AG04450 (cell line): ENCODE data around the gene LMLN. TPM values are rescaled to one million over a fixed set of nuclear protein-coding genes. Genes with fewer than 3 reads are reported as not detected.

Source experiments
- CTCF ChIA-PET: fragments of 300-600, 350-600 bp; formaldehyde crosslinking; extraction: SDS; loops from one replicate; lab custom pipeline; 2022; ENCODE audit warnings: antibody characterized with exemption, inconsistent platforms; lab: Charles Lee
- POLR2A ChIA-PET: fragments of 350-600 bp; formaldehyde crosslinking; extraction: SDS; loops from one replicate; lab custom pipeline; 2021; ENCODE audit warnings: antibody characterized with exemption, inconsistent platforms; lab: Yijun Ruan, JAX
- DNase-seq: peaks from one replicate; pipeline ENCODE4 v3.0.0-alpha.2; 2011; ENCODE audit warnings: low read depth, low spot score
- H3K27ac ChIP-seq: one replicate; pipeline ENCODE4 v1.5.1; 2012; ENCODE audit warnings: low read depth, low read length, control low read depth
- H3K27me3 ChIP-seq: one replicate; pipeline ENCODE4 v1.6.0; 2012; ENCODE audit warnings: low read length; ENCODE audit not compliant: control insufficient read depth, insufficient read depth
- H3K4me3 ChIP-seq: 2 replicates; pipeline ENCODE4 v1.5.1; 2011; ENCODE audit warnings: mild to moderate bottlenecking, low read depth, low read length, control low read depth
- H3K9me3 ChIP-seq: 2 replicates; pipeline ENCODE4 v1.5.1; 2012; ENCODE audit warnings: low read length; ENCODE audit not compliant: control insufficient read depth, insufficient read depth
- polyA plus RNA-seq: library from polyadenylated mRNA; depleted of rRNA; stranded (reverse); fragments of >200 nt; gene quantifications from 2 replicates; pipeline ENCODE4 v1.2.3, GENCODE V29; 2011
- TF ChIP-seq, protein P1 (sequence below): IDR thresholded peaks from 2 replicates; pipeline ENCODE4 v1.5.1; 2011; ENCODE audit warnings: low read depth, low read length, control low read depth, inconsistent platforms

Gene LMLN
- polyA plus RNA-seq, 1 experiment = 6.4 TPM

DNA sequence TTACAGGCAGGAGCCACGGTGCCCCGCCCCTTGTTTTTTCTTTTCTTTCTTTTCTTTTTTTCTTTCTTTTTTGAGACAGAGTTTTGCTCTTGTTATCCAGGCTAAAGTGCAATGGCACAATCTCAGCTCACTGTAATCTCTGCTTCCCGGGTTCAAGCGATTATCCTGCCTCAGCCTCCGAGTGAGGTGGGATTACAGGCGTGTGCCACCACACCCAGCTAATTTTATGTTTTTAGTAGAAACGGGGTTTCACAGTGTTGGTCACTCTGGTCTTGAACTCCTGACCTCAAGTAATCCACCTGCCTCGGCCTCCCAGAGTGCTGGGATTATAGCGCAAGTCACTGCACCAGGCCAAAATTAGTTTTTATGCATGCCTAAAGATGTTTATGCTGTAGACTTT is 7.6 kb upstream of the LMLN start:
- H3K27me3 ChIP-seq = no peaks in the 10 kb centered on the region
- no peak for DNase-seq
- no peak overlapping the region for H3K4me3 ChIP-seq
- peak overlapping the region; percentile 21 for H3K27ac ChIP-seq
- TF ChIP-seq, protein P1, sequence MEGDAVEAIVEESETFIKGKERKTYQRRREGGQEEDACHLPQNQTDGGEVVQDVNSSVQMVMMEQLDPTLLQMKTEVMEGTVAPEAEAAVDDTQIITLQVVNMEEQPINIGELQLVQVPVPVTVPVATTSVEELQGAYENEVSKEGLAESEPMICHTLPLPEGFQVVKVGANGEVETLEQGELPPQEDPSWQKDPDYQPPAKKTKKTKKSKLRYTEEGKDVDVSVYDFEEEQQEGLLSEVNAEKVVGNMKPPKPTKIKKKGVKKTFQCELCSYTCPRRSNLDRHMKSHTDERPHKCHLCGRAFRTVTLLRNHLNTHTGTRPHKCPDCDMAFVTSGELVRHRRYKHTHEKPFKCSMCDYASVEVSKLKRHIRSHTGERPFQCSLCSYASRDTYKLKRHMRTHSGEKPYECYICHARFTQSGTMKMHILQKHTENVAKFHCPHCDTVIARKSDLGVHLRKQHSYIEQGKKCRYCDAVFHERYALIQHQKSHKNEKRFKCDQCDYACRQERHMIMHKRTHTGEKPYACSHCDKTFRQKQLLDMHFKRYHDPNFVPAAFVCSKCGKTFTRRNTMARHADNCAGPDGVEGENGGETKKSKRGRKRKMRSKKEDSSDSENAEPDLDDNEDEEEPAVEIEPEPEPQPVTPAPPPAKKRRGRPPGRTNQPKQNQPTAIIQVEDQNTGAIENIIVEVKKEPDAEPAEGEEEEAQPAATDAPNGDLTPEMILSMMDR = no peak
- ChIA-PET CTCF (interaction anchor here (1.3 to 1.4 kb wide), 2 partner anchors 9 to 47 kb away, joined by 4 to 6 read pairs; no protein-coding TSS in a partner anchor), POLR2A (no interaction called here)
- H3K9me3 ChIP-seq = no peaks in the 10 kb centered on the region

DNA sequence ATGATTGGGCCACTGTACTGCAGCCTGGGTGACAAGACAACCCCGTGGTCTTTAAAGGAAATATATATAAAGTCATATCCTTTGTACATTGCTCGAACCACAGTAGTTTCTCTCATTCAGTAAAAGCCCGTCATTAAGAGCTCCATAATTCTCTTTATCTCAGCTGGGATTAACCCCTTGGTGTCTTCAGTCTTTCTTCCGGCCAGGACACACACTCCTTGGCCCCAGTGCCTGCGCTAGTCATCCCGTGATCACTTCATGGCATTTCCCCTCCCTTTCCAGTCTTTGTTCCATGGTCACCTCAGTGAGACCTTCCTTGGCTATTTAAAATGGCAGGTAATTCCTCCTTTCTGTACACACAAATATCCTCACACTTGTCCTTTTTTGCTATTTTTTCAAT is 6.7 kb upstream of the LMLN start:
- TF ChIP-seq, protein P1 = no peak
- Histone ChIP-seq H3K4me3 (peak overlapping the region; percentile 1; the same call in 1 of the 2 replicates), H3K27ac (no peak overlapping the region), H3K9me3 (no peaks in the 10 kb centered on the region), H3K27me3 (no peaks in the 10 kb centered on the region)
- ChIA-PET POLR2A (no interaction called here), CTCF (no interaction called here)
- no peak for DNase-seq

DNA sequence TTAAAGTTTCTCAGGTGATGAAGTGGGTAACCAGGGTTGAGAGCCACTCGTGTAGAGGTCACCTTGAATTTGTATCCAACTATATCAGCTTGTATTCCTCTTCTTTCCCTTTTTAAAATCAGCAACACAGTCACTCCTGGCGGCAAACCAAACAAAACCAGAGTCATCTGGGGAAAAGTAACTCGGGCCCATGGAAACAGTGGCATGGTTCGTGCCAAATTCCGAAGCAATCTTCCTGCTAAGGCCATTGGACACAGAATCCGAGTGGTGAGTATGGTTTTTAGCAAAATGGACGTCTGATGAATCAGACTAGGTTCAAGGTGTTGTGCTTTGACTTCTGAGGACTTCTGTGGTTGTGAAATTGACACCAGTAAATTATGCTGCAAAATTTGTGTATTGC is 6.1 kb upstream of the LMLN start:
- no peak for DNase-seq
- Histone ChIP-seq H3K9me3 (no peaks in the 10 kb centered on the region), H3K4me3 (no peak overlapping the region), H3K27ac (no peak overlapping the region), H3K27me3 (no peaks in the 10 kb centered on the region)
- ChIA-PET CTCF (no interaction called here), POLR2A (no interaction called here)
- TF ChIP-seq, protein P1 = no peak

DNA sequence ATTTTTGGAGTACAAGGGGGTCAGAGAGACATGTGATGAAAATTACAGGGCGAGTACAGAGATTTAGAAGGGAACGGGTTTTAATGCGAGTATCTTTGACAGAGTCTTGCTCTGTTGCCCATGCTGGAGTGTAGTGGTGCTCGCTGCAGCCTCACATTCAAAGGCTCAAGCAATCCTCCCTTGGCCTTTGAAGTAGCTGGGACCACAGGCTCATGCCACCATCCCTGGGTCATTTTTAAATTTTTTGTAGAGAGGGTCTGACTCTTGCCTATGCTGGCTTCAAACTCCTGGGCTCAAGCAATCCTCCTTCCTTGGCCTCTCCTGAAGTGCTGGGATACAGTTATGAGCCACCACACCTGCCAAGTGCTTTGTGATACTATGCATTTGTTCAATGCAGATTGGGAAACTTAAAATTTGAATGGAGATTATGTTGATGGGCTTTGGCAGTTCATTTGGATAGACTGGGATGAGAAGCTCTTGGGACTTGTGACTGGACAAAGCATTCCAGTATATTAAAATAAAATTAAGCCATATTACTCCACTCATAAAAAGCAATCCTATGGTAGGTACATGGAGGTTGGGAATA is 4.0 kb upstream of the LMLN start:
- no peak overlapping the region for H3K27ac ChIP-seq
- TF ChIP-seq, protein P1 = no peak
- H3K4me3 ChIP-seq = no peak overlapping the region
- H3K27me3 ChIP-seq = no peaks in the 10 kb centered on the region
- H3K9me3 ChIP-seq = no peaks in the 10 kb centered on the region
- ChIA-PET CTCF (no interaction called here), POLR2A (no interaction called here)
- no peak for DNase-seq

DNA sequence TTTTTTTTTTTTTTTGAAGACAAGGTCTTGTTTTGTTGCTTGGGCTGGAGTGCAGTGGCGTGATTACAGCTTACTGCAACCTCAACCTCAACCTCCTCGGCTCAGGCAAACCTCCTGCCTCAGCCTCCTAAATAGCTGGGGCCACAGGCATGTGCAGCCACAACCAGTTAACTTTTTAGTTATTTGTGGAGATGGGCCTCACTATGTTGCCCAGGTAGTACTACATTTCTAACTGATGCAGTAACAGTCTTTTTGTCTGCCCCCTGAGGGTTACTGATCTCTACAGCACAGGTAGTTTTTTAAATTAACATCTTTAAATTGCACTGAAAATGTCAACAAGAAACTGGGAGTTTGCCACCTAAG is 3.4 kb upstream of the LMLN start:
- H3K27me3 ChIP-seq = no peaks in the 10 kb centered on the region
- POLR2A ChIA-PET = no interaction called here
- no peak overlapping the region for H3K4me3 ChIP-seq
- TF ChIP-seq, protein P1 = no peak
- no peaks in the 10 kb centered on the region for H3K9me3 ChIP-seq
- peak overlapping the region; percentile 73 for H3K27ac ChIP-seq
- DNase-seq = no peak
- CTCF ChIA-PET = no interaction called here
